HPDE6-E6E7 (cell line): ENCODE measurements around the gene CACNA2D4.
"Not testable (repeated sequence)": the region's sequence is repeated elsewhere in the genome, so short reads cannot be mapped to it uniquely, and the experiment has no call there.

Experiments
- DNase-seq: peaks from one replicate; pipeline ENCODE4 v3.0.0; 2011; ENCODE audit warnings: missing footprints; ENCODE audit errors: extremely low spot score

CACNA2D4 gene

GRCh38 chr12:1832801-1833595, 85.5 kb downstream of the CACNA2D4 start:
- DNase-seq = no peak

GRCh38 chr12:1830981-1831963, 87.2 kb downstream of the CACNA2D4 start:
- DNase-seq = peak; percentile 75

- DNase-seq = no peak
These were observed 88.0 kb downstream of the CACNA2D4 start for GRCh38 chr12:1830401-1830845.

- DNase-seq = no peak
These were observed 89.0 kb downstream of the CACNA2D4 start for GRCh38 chr12:1829306-1829900.

GRCh38 chr12:1828856-1829255, 89.6 kb downstream of the CACNA2D4 start:
- DNase-seq = no peak

GRCh38 chr12:1827826-1828805, 90.3 kb downstream of the CACNA2D4 start:
- DNase-seq = no peak

- no peak for DNase-seq
These were observed 91.4 kb downstream of the CACNA2D4 start for GRCh38 chr12:1826867-1827705.

- no peak for DNase-seq
These were observed 92.1 kb downstream of the CACNA2D4 start for GRCh38 chr12:1826401-1826800.

- no peak for DNase-seq
These were observed 92.9 kb downstream of the CACNA2D4 start for GRCh38 chr12:1825382-1826102.

- DNase-seq = no peak
These were observed 95.2 kb downstream of the CACNA2D4 start for GRCh38 chr12:1823237-1823636.

- DNase-seq = no peak
These were observed 95.8 kb downstream of the CACNA2D4 start for GRCh38 chr12:1822699-1823098.

GRCh38 chr12:1821805-1822204, 96.6 kb downstream of the CACNA2D4 start:
- DNase-seq = no peak

- DNase-seq = no peak
These were observed 97.6 kb downstream of the CACNA2D4 start for GRCh38 chr12:1820896-1821291.

GRCh38 chr12:1820191-1820895, 98.1 kb downstream of the CACNA2D4 start, which contains the start of gene LRTM2:
Gene LRTM2, plus strand, starts transcription at chr12:1820565. Its CDS starts 7,584 bp downstream, at chr12:1828149.
- no peak for DNase-seq

GRCh38 chr12:1819571-1819970, 98.9 kb downstream of the CACNA2D4 start:
- no peak for DNase-seq

GRCh38 chr12:1819050-1819449, 99.4 kb downstream of the CACNA2D4 start:
- DNase-seq = no peak

GRCh38 chr12:1817928-1818327, 100.5 kb downstream of the CACNA2D4 start:
- DNase-seq = not testable (repeated sequence)

- DNase-seq = no peak
These were observed 101.6 kb downstream of the CACNA2D4 start for GRCh38 chr12:1816730-1817348.
